HepG2 (cell line): ENCODE data around the gene HBQ1. TPM values are rescaled to one million over a fixed set of nuclear protein-coding genes. Genes with fewer than 3 reads are reported as not detected.
A peak's percentile ranks its signal among the peaks of the same experiment; 100 is the strongest.

Source experiments
- ELF1 ChIP-seq: sonication (generic); formaldehyde crosslinking; IDR thresholded peaks from 2 replicates; pipeline ENCODE4 v1.4.0; 2020; ENCODE audit warnings: missing genetic modification reagents
- GABPB1 ChIP-seq: IDR thresholded peaks from 2 replicates; pipeline ENCODE4 v1.6.1; 2016; ENCODE audit warnings: mild to moderate bottlenecking, missing genetic modification reagents, moderate library complexity, missing compliant biosample characterization
- KDM2A ChIP-seq: sonication (generic); formaldehyde crosslinking; IDR thresholded peaks from 2 replicates; pipeline ENCODE4 v1.4.0; 2020; ENCODE audit warnings: low read depth, missing genetic modification reagents, borderline replicate concordance
- LRRFIP1 ChIP-seq: sonication (generic); formaldehyde crosslinking; conservative IDR thresholded peaks from 2 replicates; pipeline ENCODE4 v1.4.0; 2020; ENCODE audit warnings: missing genetic modification reagents
- NKX3-1 ChIP-seq: sonication (generic); formaldehyde crosslinking; IDR thresholded peaks from 2 replicates; pipeline ENCODE4 v1.5.0; 2020; ENCODE audit warnings: missing genetic modification reagents
- NRL ChIP-seq: sonication (generic); formaldehyde crosslinking; IDR thresholded peaks from 2 replicates; pipeline ENCODE4 v1.5.0; 2020; ENCODE audit warnings: missing genetic modification reagents, mild to moderate bottlenecking, moderate library complexity, borderline replicate concordance
- REL ChIP-seq: sonication (generic); formaldehyde crosslinking; conservative IDR thresholded peaks from 2 replicates; pipeline ENCODE4 v1.8.0; 2022; ENCODE audit warnings: mild to moderate bottlenecking, missing genetic modification reagents, moderate library complexity
- RXRB ChIP-seq: IDR thresholded peaks from 2 replicates; pipeline ENCODE4 v1.6.1; 2016; ENCODE audit warnings: borderline replicate concordance, missing genetic modification reagents, missing compliant biosample characterization
- SALL1 ChIP-seq: sonication (generic); formaldehyde crosslinking; IDR thresholded peaks from 2 replicates; pipeline ENCODE4 v1.8.0; 2022; ENCODE audit warnings: mild to moderate bottlenecking, missing genetic modification reagents
- SIX4 ChIP-seq: sonication (generic); formaldehyde crosslinking; IDR thresholded peaks from 2 replicates; pipeline ENCODE4 v1.4.0; 2020; ENCODE audit warnings: missing genetic modification reagents
- TFE3 ChIP-seq: IDR thresholded peaks from 2 replicates; pipeline ENCODE4 v1.6.1; 2016
- ZNF3 ChIP-seq: IDR thresholded peaks from 2 replicates; pipeline ENCODE4 v1.7.0; 2017; ENCODE audit warnings: inconsistent platforms
- ZNF331 ChIP-seq: sonication (generic); formaldehyde crosslinking; IDR thresholded peaks from 2 replicates; pipeline ENCODE4 v1.4.0; 2020; ENCODE audit warnings: missing genetic modification reagents
- ZNF335 ChIP-seq: sonication (generic); formaldehyde crosslinking; IDR thresholded peaks from 2 replicates; pipeline ENCODE4 v1.4.0; 2020; ENCODE audit warnings: missing genetic modification reagents
- ZNF589 ChIP-seq: sonication (generic); formaldehyde crosslinking; conservative IDR thresholded peaks from 2 replicates; pipeline ENCODE4 v1.8.0; 2022; ENCODE audit warnings: mild to moderate bottlenecking, moderate library complexity, missing genetic modification reagents
- ZNF790 ChIP-seq: sonication (generic); formaldehyde crosslinking; IDR thresholded peaks from 2 replicates; pipeline ENCODE4 v1.8.0; 2022; ENCODE audit warnings: missing genetic modification reagents, mild to moderate bottlenecking, borderline replicate concordance
- ZSCAN9 ChIP-seq: IDR thresholded peaks from 2 replicates; pipeline ENCODE4 v1.6.1; 2016; ENCODE audit warnings: borderline replicate concordance
- polyA plus RNA-seq, 8 experiments: library from polyadenylated mRNA; depleted of rRNA in 3 of 8; stranded (reverse) in 7 of 8; unstranded in 1 of 8; fragments of >200 nt; fragmentation: Illumina TruSeq in 4 of 8; extraction: Trizol in 4 of 8; gene quantifications; 2 replicates each; pipeline versions ENCODE4 v1.2.1 to v1.2.3, GENCODE V29; 2011 to 2016; ENCODE audit warnings: low read depth in 4 of 8, missing spikeins in 1 of 8, mixed read lengths in 1 of 8; ENCODE audit not compliant: insufficient read depth in 1 of 8
- total RNA-seq, 5 experiments: library from RNA; depleted of rRNA; stranded (reverse); fragments of >200 nt; fragmentation: Illumina TruSeq; extraction: Trizol; gene quantifications; 2 replicates each; pipeline ENCODE4 v1.2.3, GENCODE V29; 2016; ENCODE audit warnings: low read depth in 1 of 5
- TF ChIP-seq, protein P1 (sequence below): IDR thresholded peaks from 2 replicates; pipeline ENCODE4 v1.6.1; 2016; ENCODE audit warnings: mild to moderate bottlenecking, missing biosample characterization, missing genetic modification reagents
- TF ChIP-seq, protein P2 (sequence below): sonication (generic); formaldehyde crosslinking; IDR thresholded peaks from 2 replicates; pipeline ENCODE4 v1.4.0; 2020; ENCODE audit warnings: missing genetic modification reagents
- TF ChIP-seq, protein P3 (sequence below): IDR thresholded peaks from 2 replicates; pipeline ENCODE4 v1.6.1; 2018; ENCODE audit warnings: missing genetic modification reagents

The HBQ1 gene
- total and polyA plus RNA-seq, 2 of the 13 experiments (the other 11 are each of a cell fraction or from before 2014, with no cell fraction given): 4.9 to 7.4 TPM

DNA sequence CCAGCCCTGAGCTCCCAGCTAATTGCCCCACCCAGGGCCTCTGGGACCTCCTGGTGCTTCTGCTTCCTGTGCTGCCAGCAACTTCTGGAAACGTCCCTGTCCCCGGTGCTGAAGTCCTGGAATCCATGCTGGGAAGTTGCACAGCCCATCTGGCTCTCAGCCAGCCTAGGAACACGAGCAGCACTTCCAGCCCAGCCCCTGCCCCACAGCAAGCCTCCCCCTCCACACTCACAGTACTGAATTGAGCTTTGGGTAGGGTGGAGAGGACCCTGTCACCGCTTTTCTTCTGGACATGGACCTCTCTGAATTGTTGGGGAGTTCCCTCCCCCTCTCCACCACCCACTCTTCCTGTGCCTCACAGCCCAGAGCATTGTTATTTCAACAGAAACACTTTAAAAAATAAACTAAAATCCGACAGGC is 10.2 kb upstream of the HBQ1 start (continued):
- TF ChIP-seq REL (CRISPR knock-in tag) (0 out of 2 replicates have a peak, but pooled peaks have one; percentile 38), RXRB (CRISPR knock-in tag) (0 out of 2 replicates have a peak, but pooled peaks have one; percentile 42), TFE3 (CRISPR knock-in tag) (peak; percentile 80), ZNF790 (CRISPR knock-in tag) (0 out of 2 replicates have a peak, but pooled peaks have one; percentile 45), ZNF3 (CRISPR knock-in tag) (0 out of 2 replicates have a peak, but pooled peaks have one; percentile 38), ZNF589 (CRISPR knock-in tag) (peak; percentile 67; the same call in 1 of the 2 replicates), ZSCAN9 (CRISPR knock-in tag) (peak; percentile 90), SALL1 (peak; percentile 80), KDM2A (CRISPR knock-in tag) (0 out of 2 replicates have a peak, but pooled peaks have one; percentile 42), ZNF335 (CRISPR knock-in tag) (0 out of 2 replicates have a peak, but pooled peaks have one; percentile 58), LRRFIP1 (0 out of 2 replicates have a peak, but pooled peaks have one; percentile 49), NKX3-1 (CRISPR knock-in tag) (0 out of 2 replicates have a peak, but pooled peaks have one; percentile 56), GABPB1 (CRISPR knock-in tag) (peak; percentile 31; the same call in 1 of the 2 replicates), SIX4 (CRISPR knock-in tag) (0 out of 2 replicates have a peak, but pooled peaks have one; percentile 15), NRL (CRISPR knock-in tag) (0 out of 2 replicates have a peak, but pooled peaks have one; percentile 18), ELF1 (CRISPR knock-in tag) (0 out of 2 replicates have a peak, but pooled peaks have one; percentile 17), ZNF331 (CRISPR knock-in tag) (peak; percentile 78)
- TF ChIP-seq, protein P1, sequence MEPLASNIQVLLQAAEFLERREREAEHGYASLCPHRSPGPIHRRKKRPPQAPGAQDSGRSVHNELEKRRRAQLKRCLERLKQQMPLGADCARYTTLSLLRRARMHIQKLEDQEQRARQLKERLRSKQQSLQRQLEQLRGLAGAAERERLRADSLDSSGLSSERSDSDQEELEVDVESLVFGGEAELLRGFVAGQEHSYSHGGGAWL (CRISPR knock-in tag): peak; percentile 71; the same call in 1 of the 2 replicates
- TF ChIP-seq, protein P2, sequence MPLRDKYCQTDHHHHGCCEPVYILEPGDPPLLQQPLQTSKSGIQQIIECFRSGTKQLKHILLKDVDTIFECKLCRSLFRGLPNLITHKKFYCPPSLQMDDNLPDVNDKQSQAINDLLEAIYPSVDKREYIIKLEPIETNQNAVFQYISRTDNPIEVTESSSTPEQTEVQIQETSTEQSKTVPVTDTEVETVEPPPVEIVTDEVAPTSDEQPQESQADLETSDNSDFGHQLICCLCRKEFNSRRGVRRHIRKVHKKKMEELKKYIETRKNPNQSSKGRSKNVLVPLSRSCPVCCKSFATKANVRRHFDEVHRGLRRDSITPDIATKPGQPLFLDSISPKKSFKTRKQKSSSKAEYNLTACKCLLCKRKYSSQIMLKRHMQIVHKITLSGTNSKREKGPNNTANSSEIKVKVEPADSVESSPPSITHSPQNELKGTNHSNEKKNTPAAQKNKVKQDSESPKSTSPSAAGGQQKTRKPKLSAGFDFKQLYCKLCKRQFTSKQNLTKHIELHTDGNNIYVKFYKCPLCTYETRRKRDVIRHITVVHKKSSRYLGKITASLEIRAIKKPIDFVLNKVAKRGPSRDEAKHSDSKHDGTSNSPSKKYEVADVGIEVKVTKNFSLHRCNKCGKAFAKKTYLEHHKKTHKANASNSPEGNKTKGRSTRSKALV: peak; percentile 41; the same call in 1 of the 2 replicates
- TF ChIP-seq, protein P3, sequence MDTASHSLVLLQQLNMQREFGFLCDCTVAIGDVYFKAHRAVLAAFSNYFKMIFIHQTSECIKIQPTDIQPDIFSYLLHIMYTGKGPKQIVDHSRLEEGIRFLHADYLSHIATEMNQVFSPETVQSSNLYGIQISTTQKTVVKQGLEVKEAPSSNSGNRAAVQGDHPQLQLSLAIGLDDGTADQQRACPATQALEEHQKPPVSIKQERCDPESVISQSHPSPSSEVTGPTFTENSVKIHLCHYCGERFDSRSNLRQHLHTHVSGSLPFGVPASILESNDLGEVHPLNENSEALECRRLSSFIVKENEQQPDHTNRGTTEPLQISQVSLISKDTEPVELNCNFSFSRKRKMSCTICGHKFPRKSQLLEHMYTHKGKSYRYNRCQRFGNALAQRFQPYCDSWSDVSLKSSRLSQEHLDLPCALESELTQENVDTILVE (CRISPR knock-in tag): peak; percentile 54; the same call in 1 of the 2 replicates
